Amygdala (tissue), 56 donors: ENCODE data around the gene SIX1.

Source experiments
- DNase-seq, 56 donors: peaks; one replicate each; lab custom pipeline; 2025; lab: John Stamatoyannopoulos, UW

The SIX1 gene

GRCh38 chr14:60616461-60616959 is 32.8 kb downstream of the SIX1 start:
- DNase-seq = no peak

- DNase-seq = no peak
Measured at GRCh38 chr14:60602291-60602690, 47.0 kb downstream of the SIX1 start.

DNA sequence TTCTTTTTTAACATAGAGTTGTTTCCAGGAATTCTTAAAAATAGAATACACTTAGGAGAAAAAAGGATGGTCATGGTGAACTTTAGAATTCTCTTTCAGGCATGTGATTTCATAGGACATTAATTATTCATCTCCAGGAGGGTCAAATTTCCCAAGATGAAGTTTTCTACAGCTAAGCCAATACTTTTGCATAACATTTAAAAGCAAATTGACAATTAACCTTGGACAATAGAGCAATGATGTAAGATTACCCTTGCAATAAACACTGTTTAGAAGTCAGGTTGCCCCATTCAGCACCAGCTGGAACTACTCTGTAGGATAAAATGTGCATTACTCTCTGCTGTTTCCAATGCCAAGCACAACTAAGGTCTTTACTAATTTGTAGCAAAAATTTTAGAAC is 49.5 kb downstream of the SIX1 start:
- DNase-seq = no peak

GRCh38 chr14:60596139-60596538 is 53.1 kb downstream of the SIX1 start:
- DNase-seq = no peak

GRCh38 chr14:60594062-60594461 is 55.2 kb downstream of the SIX1 start:
- no peak for DNase-seq
